Caco-2 (cell line): ENCODE measurements around the gene RNF145. TPM values are rescaled to one million over a fixed set of nuclear protein-coding genes. Genes with fewer than 3 reads are reported as not detected.
"Not testable (repeated sequence)": the region's sequence is repeated elsewhere in the genome, so short reads cannot be mapped to it uniquely, and the experiment has no call there.

ENCODE experiments used
- BruUV-seq: library from RNA; stranded (reverse); fragments of 400-500 nt; replicated peaks from 2 replicates; lab custom pipeline; 2021; lab: Mats Ljungman, UMichigan
- CTCF ChIA-PET: fragments of 300-600 bp; sonication (Branson Sonifier 250); formaldehyde crosslinking; loops from one replicate; lab custom pipeline; 2022; ENCODE audit warnings: antibody characterized with exemption; lab: Charles Lee
- POLR2A ChIA-PET: fragments of 300-600 bp; sonication (Branson Sonifier 250); formaldehyde crosslinking; loops from one replicate; lab custom pipeline; 2022; ENCODE audit warnings: antibody characterized with exemption; lab: Charles Lee
- DNase-seq, 2 experiments: peaks; one replicate each; pipeline versions ENCODE4 v3.0.0 to v3.0.0-alpha.2; 2020 to 2022
- H3K27me3 ChIP-seq: replicated peaks from 2 replicates; pipeline ENCODE4 v1.6.0; 2011; ENCODE audit warnings: low read length; ENCODE audit not compliant: control insufficient read depth, insufficient read depth
- H3K36me3 ChIP-seq: 2 replicates; pipeline ENCODE4 v1.5.1; 2011; ENCODE audit warnings: low read length; ENCODE audit not compliant: control insufficient read depth, insufficient read depth
- H3K4me1 ChIP-seq: fragments of 250-450 bp; sonication (Bioruptor Pico); 2 replicates; pipeline ENCODE4 v1.5.1; 2020; ENCODE audit warnings: mild to moderate bottlenecking
- H3K4me3 ChIP-seq: 2 replicates; pipeline ENCODE4 v1.5.1; 2011; ENCODE audit warnings: low read depth, mild to moderate bottlenecking, control low read depth, low read length
- H3K9me3 ChIP-seq: fragments of 250-450 bp; sonication (Bioruptor Pico); 2 replicates; pipeline ENCODE4 v1.5.1; 2020; ENCODE audit warnings: mild to moderate bottlenecking, moderate library complexity
- H3K27ac Mint-ChIP-seq: one replicate; pipeline ENCODE4 v1.8.0; 2022; ENCODE audit warnings: mixed read lengths; ENCODE audit not compliant: unreplicated experiment
- H3K27me3 Mint-ChIP-seq: one replicate; pipeline ENCODE4 v1.8.0; 2022; ENCODE audit warnings: mixed read lengths; ENCODE audit not compliant: insufficient read depth, unreplicated experiment
- H3K36me3 Mint-ChIP-seq: one replicate; pipeline ENCODE4 v1.8.0; 2022; ENCODE audit warnings: mild to moderate bottlenecking, mixed read lengths; ENCODE audit not compliant: insufficient read depth, unreplicated experiment
- H3K4me1 Mint-ChIP-seq: one replicate; pipeline ENCODE4 v1.8.0; 2022; ENCODE audit warnings: low read depth, mixed read lengths; ENCODE audit not compliant: unreplicated experiment
- H3K4me3 Mint-ChIP-seq: one replicate; pipeline ENCODE4 v1.8.0; 2022; ENCODE audit warnings: mild to moderate bottlenecking, moderate library complexity, mixed read lengths; ENCODE audit not compliant: unreplicated experiment
- H3K9me3 Mint-ChIP-seq: one replicate; pipeline ENCODE4 v1.8.0; 2022; ENCODE audit warnings: mixed read lengths; ENCODE audit not compliant: unreplicated experiment
- intact Hi-C: fragments of 100-400 bp; cut with micrococcal nuclease; formaldehyde crosslinking; loops from one replicate; pipeline ENCODE4 v1.10.0; 2022; ENCODE audit not compliant: unreplicated experiment
- total RNA-seq: library from RNA; stranded (reverse); gene quantifications from 2 replicates; pipeline ENCODE4 v1.2.3, GENCODE V29; 2022
- TF ChIP-seq, protein P1 (sequence below), 2 experiments: fragments of 200-600 bp in 1 of 2; IDR thresholded peaks; 1 replicate in 1 of 2; 2 replicates in 1 of 2; pipeline versions ENCODE4 v1.5.1 to v1.8.0; 2011 to 2022; ENCODE audit warnings: antibody characterized with exemption in 1 of 2, control low read depth in 1 of 2, inconsistent platforms in 1 of 2, low read depth in 1 of 2, low read length in 1 of 2, mild to moderate bottlenecking in 1 of 2, moderate library complexity in 1 of 2; ENCODE audit not compliant: insufficient read depth in 1 of 2, severe bottlenecking in 1 of 2, unreplicated experiment in 1 of 2

RNF145 gene
- total RNA-seq, 1 experiment from 2014 or later: 38.7 TPM

DNA sequence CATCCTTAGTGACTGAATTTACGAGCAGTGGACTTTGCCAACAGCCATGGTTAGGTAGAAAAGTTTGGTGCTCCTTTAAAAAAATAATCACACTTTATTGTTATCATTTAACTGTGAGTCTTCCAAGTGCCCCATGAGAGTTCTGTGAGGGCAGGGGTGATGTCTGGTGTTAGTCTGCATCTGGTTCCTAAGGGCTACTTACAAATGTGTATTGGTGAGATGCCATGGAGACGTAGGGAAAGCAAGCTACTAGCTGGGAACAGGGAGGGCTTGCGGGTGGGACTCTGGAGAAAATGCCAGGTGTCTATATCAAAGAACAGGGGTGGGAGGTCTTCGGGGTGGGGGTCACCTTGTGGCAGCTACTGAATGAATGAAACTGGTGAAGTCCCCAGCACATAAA is 62.5 kb downstream of the RNF145 start:
- H3K9me3 ChIP-seq: no peaks in the 10 kb centered on the region
- no peak overlapping the region for H3K4me3 ChIP-seq
- DNase-seq: no peak
- no peaks in the 10 kb centered on the region for H3K36me3 Mint-ChIP-seq
- BruUV-seq: no TSS peak
- H3K4me3 Mint-ChIP-seq: no peak overlapping the region
- no peak overlapping the region for H3K27ac Mint-ChIP-seq
- H3K4me1 Mint-ChIP-seq: no peaks in the 10 kb centered on the region
- intact Hi-C loops: no loop called here
- ChIA-PET CTCF (no interaction called here), POLR2A (interaction anchor here (0.6 kb wide), 1 partner anchor 768 kb away, joined by 5 read pairs; no protein-coding TSS in a partner anchor)
- H3K4me1 ChIP-seq: no peaks in the 10 kb centered on the region
- no peaks in the 10 kb centered on the region for H3K36me3 ChIP-seq
- peaks cover 26% of the 10 kb centered on the region for H3K27me3 Mint-ChIP-seq
- no peaks in the 10 kb centered on the region for H3K9me3 Mint-ChIP-seq
- H3K27me3 ChIP-seq: no peaks in the 10 kb centered on the region
- TF ChIP-seq, protein P1, sequence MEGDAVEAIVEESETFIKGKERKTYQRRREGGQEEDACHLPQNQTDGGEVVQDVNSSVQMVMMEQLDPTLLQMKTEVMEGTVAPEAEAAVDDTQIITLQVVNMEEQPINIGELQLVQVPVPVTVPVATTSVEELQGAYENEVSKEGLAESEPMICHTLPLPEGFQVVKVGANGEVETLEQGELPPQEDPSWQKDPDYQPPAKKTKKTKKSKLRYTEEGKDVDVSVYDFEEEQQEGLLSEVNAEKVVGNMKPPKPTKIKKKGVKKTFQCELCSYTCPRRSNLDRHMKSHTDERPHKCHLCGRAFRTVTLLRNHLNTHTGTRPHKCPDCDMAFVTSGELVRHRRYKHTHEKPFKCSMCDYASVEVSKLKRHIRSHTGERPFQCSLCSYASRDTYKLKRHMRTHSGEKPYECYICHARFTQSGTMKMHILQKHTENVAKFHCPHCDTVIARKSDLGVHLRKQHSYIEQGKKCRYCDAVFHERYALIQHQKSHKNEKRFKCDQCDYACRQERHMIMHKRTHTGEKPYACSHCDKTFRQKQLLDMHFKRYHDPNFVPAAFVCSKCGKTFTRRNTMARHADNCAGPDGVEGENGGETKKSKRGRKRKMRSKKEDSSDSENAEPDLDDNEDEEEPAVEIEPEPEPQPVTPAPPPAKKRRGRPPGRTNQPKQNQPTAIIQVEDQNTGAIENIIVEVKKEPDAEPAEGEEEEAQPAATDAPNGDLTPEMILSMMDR (IDR thresholded peaks at IDR 0.05; ENCODE audit: insufficient read depth in 1 of 2, low read depth in 1 of 2, low read length in 1 of 2, severe bottlenecking in 1 of 2, unreplicated experiment in 1 of 2): no peak

DNA sequence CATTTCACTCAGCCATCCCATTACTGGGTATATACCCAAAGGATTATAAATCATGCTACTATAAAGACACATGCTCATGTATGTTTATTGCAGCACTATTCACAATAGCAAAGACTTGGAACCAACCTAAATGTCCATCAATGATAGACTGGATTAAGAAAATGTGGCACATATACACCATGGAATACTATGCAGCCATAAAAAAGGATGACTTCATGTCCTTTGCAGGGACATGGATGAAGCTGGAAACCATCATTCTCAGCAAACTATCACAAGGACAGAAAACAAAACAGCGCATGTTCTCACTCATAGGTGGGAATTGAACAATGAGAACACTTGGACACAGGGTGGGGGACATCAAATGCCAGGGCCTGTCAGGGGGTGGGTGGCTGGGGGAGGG is 64.2 kb downstream of the RNF145 start:
- peaks cover 26% of the 10 kb centered on the region for H3K27me3 Mint-ChIP-seq
- BruUV-seq, H3K27ac Mint-ChIP-seq, H3K36me3 Mint-ChIP-seq, intact Hi-C loops, H3K9me3 ChIP-seq, H3K4me3 ChIP-seq, DNase-seq, H3K36me3 ChIP-seq, H3K4me3 Mint-ChIP-seq, CTCF ChIA-PET, H3K9me3 Mint-ChIP-seq, H3K27me3 ChIP-seq, POLR2A ChIA-PET, H3K4me1 Mint-ChIP-seq, H3K4me1 ChIP-seq: not testable (repeated sequence)

DNA sequence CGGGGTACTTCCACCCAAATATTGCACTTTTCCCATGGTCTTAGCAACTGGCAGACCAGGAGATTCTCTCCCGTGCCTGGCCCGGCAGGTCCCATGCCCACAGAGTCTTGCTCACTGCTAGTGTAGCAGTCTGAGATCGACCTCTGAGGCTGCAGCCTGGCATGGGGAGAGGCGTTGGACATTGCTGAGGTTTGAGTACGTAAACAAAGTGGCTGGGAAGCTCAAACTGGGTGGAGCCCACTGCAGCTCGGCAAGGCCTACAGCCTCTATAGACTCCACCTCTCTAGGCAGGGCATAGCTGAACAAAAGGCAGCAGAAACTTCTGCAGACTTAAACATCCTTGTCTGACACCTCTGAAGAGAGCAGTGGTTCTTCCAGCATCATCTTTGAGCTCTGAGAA is 69.6 kb downstream of the RNF145 start:
- Histone ChIP-seq H3K4me3 (no peak overlapping the region), H3K9me3 (no peaks in the 10 kb centered on the region), H3K36me3 (no peaks in the 10 kb centered on the region), H3K4me1 (no peaks in the 10 kb centered on the region), H3K27me3 (no peaks in the 10 kb centered on the region; the same call in 1 of the 2 replicates)
- POLR2A ChIA-PET: no interaction called here
- no peaks in the 10 kb centered on the region for H3K9me3 Mint-ChIP-seq
- TF ChIP-seq, protein P1 (IDR thresholded peaks at IDR 0.05; ENCODE audit: insufficient read depth in 1 of 2, low read depth in 1 of 2, low read length in 1 of 2, severe bottlenecking in 1 of 2, unreplicated experiment in 1 of 2): no peak
- H3K27ac Mint-ChIP-seq: no peak overlapping the region
- H3K4me1 Mint-ChIP-seq: no peaks in the 10 kb centered on the region
- CTCF ChIA-PET: no interaction called here
- H3K27me3 Mint-ChIP-seq: peaks cover 34% of the 10 kb centered on the region
- BruUV-seq: no TSS peak
- no peak for DNase-seq
- no peak overlapping the region for H3K4me3 Mint-ChIP-seq
- no peaks in the 10 kb centered on the region for H3K36me3 Mint-ChIP-seq
- intact Hi-C loops: loop anchor here (10.0 kb wide), 1 partner anchor 1375 kb away; no protein-coding TSS in a partner anchor
